Transverse colon (tissue), 4 donors: Measurements from ENCODE around the gene KANK4. TPM values are rescaled to one million over a fixed set of nuclear protein-coding genes. Genes with fewer than 3 reads are reported as not detected.

Source experiments
- DNase-seq: peaks from one replicate; pipeline ENCODE4 v3.0.0-alpha.2; 2019
- H3K27ac ChIP-seq, 4 donors: fragments of 200-600 bp; sonication (generic); 2 replicates each; pipeline ENCODE4 v1.5.1; 2016 to 2018; ENCODE audit warnings: inconsistent platforms in 4 of 4
- H3K27me3 ChIP-seq: fragments of 200-600 bp; sonication (generic); 2 replicates; pipeline ENCODE4 v1.5.1; 2017; ENCODE audit warnings: inconsistent platforms
- H3K36me3 ChIP-seq, 4 donors: fragments of 200-600 bp; sonication (generic); 2 replicates each; pipeline ENCODE4 v1.5.1; 2017 to 2019; ENCODE audit warnings: inconsistent platforms in 4 of 4
- H3K4me1 ChIP-seq, 4 donors: fragments of 200-600 bp; sonication (generic); 2 replicates each; pipeline ENCODE4 v1.5.1; 2017 to 2020; ENCODE audit warnings: inconsistent platforms in 4 of 4
- H3K4me3 ChIP-seq, 4 donors: fragments of 200-600 bp; sonication (generic); 1 replicate in 1 of 4; 2 replicates in 3 of 4; pipeline versions ENCODE4 v1.5.1 to v1.6.1; 2017 to 2019; ENCODE audit warnings: inconsistent platforms in 4 of 4
- H3K9me3 ChIP-seq, 2 donors: fragments of 200-600 bp; sonication (generic); 2 replicates each; pipeline ENCODE4 v1.5.1; 2017 to 2019; ENCODE audit warnings: inconsistent platforms in 2 of 2
- CTCF ChIP-seq, 5 experiments: fragments of 200-600 bp in 3 of 5; fragments of 450-650 bp in 2 of 5; sonication (generic) in 3 of 5; IDR thresholded peaks; 1 replicate in 2 of 5; 2 replicates in 3 of 5; pipeline ENCODE4 v1.5.1; 2016 to 2017; ENCODE audit warnings: antibody characterized with exemption in 5 of 5, inconsistent platforms in 3 of 5, mild to moderate bottlenecking in 2 of 5, moderate library complexity in 1 of 5
- EP300 ChIP-seq: sonication (generic); formaldehyde crosslinking; IDR thresholded peaks from one replicate; pipeline ENCODE4 v1.6.1; 2017; ENCODE audit warnings: antibody characterized with exemption, low read depth
- POLR2A ChIP-seq: fragments of 450-650 bp; IDR thresholded peaks from one replicate; pipeline ENCODE4 v1.6.1; 2016; ENCODE audit warnings: antibody characterized with exemption, mild to moderate bottlenecking, moderate library complexity
- POLR2AphosphoS5 ChIP-seq, 3 donors: sonication (generic); formaldehyde crosslinking; IDR thresholded peaks; one replicate each; pipeline ENCODE4 v1.6.1; 2016; ENCODE audit warnings: antibody characterized with exemption in 3 of 3
- WGBS, 2 donors: methylation state at CpG; one replicate each; pipeline ENCODE4 v1.1.5; 2018; ENCODE audit warnings: low coverage in 1 of 2; 5-methylcytosine and 5-hydroxymethylcytosine counted together
- in situ Hi-C, 4 donors: fragments of 200-750 bp; cut with MboI; loops; one replicate each; pipeline versions ENCODE4 v1.15.0 to v1.15.1; 2017; ENCODE audit warnings: low sequenced_read_pairs in 3 of 4, low pct_ligation_motif_present in 1 of 4, low pct_unique_long_range_greater_than_20kb in 1 of 4
- intact Hi-C: fragments of 100-400 bp; cut with DNase I; formaldehyde crosslinking; loops from one replicate; pipeline ENCODE4 v1.15.1; 2023; ENCODE audit warnings: low total_unique reads
- total RNA-seq, 4 donors: library from RNA; depleted of rRNA; stranded (reverse); fragments of >200 nt; gene quantifications; one replicate each; pipeline ENCODE4 v1.1.0, GENCODE V29; 2016

KANK4 gene
- total RNA-seq, 4 donors from 2014 or later, result 1.2 to 1.3 TPM; not detected in 2

- Histone ChIP-seq H3K4me3 (no peak overlapping the region), H3K27ac (no peak overlapping the region), H3K4me1 (no peaks in the 10 kb centered on the region), H3K36me3 (no peaks in the 10 kb centered on the region), H3K9me3 (no peaks in the 10 kb centered on the region), H3K27me3 (no peaks in the 10 kb centered on the region)
- no peak for DNase-seq
- intact Hi-C loops (no loop called here), in situ Hi-C loops (no loop called here)
- TF ChIP-seq EP300, result no peak
- no peak for TF ChIP-seq POLR2AphosphoS5 (IDR thresholded peaks at IDR 0.05)
- TF ChIP-seq POLR2A, result no peak
- TF ChIP-seq CTCF (IDR thresholded peaks at IDR 0.05), result no peak
- 83 to 90% methylated on average over 4 to 14 of the region's 14 CpGs for WGBS, 2 donors
Measured at GRCh38 chr1:62232871-62233278, 86.4 kb downstream of the KANK4 start.

DNA sequence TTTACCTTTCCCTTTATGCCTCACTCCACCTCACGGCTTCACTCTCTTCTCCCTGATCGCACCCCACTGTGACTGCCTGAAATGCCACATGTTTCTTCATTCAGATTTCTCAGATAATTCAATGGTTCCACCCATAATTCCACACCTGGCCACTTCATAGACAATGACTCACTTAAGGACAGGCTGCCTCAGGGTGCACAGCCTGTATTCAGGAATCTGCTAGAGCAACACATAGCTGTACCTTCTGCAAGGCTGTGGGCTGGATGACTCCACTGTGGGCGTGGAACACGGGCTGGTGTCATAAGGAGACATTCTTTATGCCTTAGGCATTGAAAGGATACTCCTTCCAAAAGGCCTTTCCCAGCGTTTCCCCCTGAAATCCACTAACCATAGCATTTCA, 88.5 kb downstream of the KANK4 start:
- Histone ChIP-seq H3K4me3 (no peak overlapping the region), H3K4me1 (no peaks in the 10 kb centered on the region), H3K36me3 (no peaks in the 10 kb centered on the region), H3K9me3 (no peaks in the 10 kb centered on the region), H3K27ac (no peak overlapping the region), H3K27me3 (no peaks in the 10 kb centered on the region)
- TF ChIP-seq POLR2A (no peak), EP300 (no peak), POLR2AphosphoS5 (IDR thresholded peaks at IDR 0.05) (no peak)
- intact Hi-C loops (no loop called here), in situ Hi-C loops (no loop called here)
- WGBS, 2 donors, result 75 to 80% methylated on average over 1 to 5 of the region's 5 CpGs
- DNase-seq, result no peak

DNA sequence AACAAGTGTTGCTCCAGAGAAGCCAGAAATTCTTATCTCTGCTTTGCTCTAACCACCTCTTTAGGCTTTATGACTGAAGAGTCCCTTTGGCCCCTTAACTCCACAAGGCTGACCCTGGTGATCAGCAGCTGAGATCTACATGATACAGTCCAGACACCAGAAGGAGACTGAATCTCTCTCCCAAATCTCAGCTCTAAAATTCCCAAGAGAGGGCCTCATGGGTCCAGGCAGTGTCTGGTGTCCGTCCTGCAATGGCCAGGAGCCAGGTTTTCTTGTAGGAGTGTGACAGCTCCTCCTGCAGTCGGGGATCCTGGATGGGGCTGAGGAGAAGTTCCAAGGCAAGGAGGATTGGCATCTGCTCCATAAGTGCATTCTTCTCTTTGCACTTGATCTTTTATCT, 89.3 kb downstream of the KANK4 start:
- no peaks in the 10 kb centered on the region for H3K36me3 ChIP-seq
- TF ChIP-seq POLR2AphosphoS5 (IDR thresholded peaks at IDR 0.05) (no peak), EP300 (no peak), POLR2A (no peak), CTCF (IDR thresholded peaks at IDR 0.05) (no peak)
- intact Hi-C loops, result no loop called here
- H3K4me3 ChIP-seq, result no peak overlapping the region
- 70% methylated on average over 2 of the region's 2 CpGs; no CpG with 5 or more reads in 1 of the 2 donors for WGBS, 2 donors
- no peaks in the 10 kb centered on the region for H3K9me3 ChIP-seq
- H3K27ac ChIP-seq, result no peak overlapping the region
- in situ Hi-C loops, result no loop called here
- no peak for DNase-seq
- no peaks in the 10 kb centered on the region for H3K4me1 ChIP-seq
- no peaks in the 10 kb centered on the region for H3K27me3 ChIP-seq

DNA sequence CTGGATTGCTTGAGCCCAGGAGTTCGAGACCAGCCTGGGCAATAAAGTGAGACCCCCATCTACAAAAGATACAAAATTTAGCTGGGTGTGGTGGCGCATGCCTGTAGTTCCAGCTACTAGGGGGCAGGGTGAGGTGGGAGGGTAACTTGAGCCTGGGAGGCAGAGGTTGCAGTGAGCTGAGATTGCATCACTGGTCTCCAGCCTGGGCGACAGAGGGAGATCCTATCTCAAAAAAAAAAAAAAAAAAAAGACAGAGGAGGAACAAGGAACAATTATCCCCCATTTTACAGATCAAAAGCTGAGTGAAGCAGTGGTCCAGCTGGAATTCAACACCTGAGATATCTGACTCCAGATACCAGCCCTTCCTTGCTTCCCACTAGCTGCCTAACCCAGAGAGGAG, 89.8 kb downstream of the KANK4 start:
- no peaks in the 10 kb centered on the region for H3K36me3 ChIP-seq
- H3K4me1 ChIP-seq, result no peaks in the 10 kb centered on the region
- intact Hi-C loops, result no loop called here
- 68% methylated on average over 3 of the region's 3 CpGs; no CpG with 5 or more reads in 1 of the 2 donors for WGBS, 2 donors
- no peak for DNase-seq
- H3K27ac ChIP-seq, result no peak overlapping the region
- H3K27me3 ChIP-seq, result no peaks in the 10 kb centered on the region
- no peak for TF ChIP-seq POLR2AphosphoS5 (IDR thresholded peaks at IDR 0.05)
- TF ChIP-seq CTCF (IDR thresholded peaks at IDR 0.05), result no peak
- TF ChIP-seq POLR2A, result no peak
- TF ChIP-seq EP300, result no peak
- H3K9me3 ChIP-seq, result no peaks in the 10 kb centered on the region
- no peak overlapping the region for H3K4me3 ChIP-seq
- in situ Hi-C loops, result no loop called here

DNA sequence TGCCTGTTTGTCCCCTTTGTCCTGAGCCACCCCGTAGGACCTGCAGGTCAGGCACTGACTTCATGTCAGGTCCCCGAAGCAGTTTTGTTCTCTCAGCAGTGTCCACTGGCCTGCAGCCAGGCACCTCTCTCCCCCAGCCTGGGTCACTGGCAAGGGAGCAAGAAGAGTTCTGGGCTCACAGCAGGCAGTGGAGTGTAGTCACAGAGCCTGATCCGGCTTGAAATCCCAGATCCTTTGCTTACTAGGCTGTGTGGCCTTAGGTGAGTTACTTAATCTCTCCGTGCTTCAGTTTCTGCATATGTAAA, 90.4 kb downstream of the KANK4 start:
- 70 to 86% methylated on average over 2 to 4 of the region's 4 CpGs for WGBS, 2 donors
- intact Hi-C loops, result no loop called here
- in situ Hi-C loops, result no loop called here
- H3K4me3 ChIP-seq, result no peak overlapping the region
- no peaks in the 10 kb centered on the region for H3K4me1 ChIP-seq
- H3K36me3 ChIP-seq, result no peaks in the 10 kb centered on the region
- no peak for DNase-seq
- no peaks in the 10 kb centered on the region for H3K9me3 ChIP-seq
- TF ChIP-seq POLR2AphosphoS5 (IDR thresholded peaks at IDR 0.05) (no peak), EP300 (no peak), POLR2A (no peak), CTCF (IDR thresholded peaks at IDR 0.05) (no peak)
- H3K27ac ChIP-seq, result no peak overlapping the region
- H3K27me3 ChIP-seq, result no peaks in the 10 kb centered on the region
